HG02798 (cell line): ENCODE data around the gene LST1.

Experiments
- ATAC-seq: cut with Tn5 transposase; IDR thresholded peaks from one replicate; pipeline ENCODE4 v1.9.1; 2021; ENCODE audit warnings: mild to moderate bottlenecking; ENCODE audit not compliant: unreplicated experiment, poor library complexity

LST1 gene

DNA sequence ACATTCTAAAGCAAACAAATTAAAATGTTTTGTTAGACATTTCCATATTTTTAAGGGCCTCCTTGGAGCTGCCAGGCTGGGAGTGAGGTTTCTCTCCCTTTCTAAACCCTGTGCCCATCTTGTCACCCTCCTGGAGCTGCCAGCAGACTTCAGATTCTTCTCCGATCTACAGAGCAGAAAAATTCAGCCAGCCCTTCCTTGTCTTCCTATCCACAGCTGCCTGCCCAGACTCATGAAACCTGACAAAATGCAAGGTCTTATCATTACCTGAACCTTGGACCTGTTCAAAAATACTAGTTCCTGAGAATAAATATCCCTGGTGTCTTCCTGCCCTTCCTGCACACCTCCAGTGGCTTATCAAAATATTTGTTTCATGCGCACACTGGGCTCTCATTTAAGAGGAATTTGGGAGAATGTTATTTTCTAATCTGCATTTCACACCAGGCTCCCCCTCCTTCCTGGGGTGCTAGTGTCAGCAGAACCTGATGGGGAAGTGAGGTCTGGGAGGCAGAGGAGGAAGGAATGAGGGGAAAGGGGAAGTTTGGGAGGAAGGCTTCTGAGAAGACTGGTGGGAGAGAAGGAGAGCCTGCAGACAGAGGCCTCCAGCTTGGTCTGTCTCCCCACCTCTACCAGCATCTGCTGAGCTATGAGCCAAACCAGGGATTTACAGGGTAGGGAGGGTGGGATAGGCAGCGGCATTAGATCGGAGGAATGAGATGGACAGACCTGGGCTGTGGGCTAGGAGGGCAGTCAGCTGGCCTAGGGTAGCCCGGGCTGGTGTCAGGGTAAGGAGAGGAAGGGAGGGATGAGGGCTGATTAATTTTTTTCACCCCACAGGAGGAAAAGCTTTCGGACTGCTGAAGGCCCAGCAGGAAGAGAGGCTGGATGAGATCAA is 28.9 kb downstream of the LST1 start, which contains the start of gene AIF1:
Gene AIF1, plus strand, starts transcription at position 551 of the 895 bp plus-strand sequence. Its CDS starts 96 bp downstream, at position 647.
- ATAC-seq: no peak

- ATAC-seq: no peak
Measured at GRCh38 chr6:31615748-31616147, 29.7 kb downstream of the LST1 start.

DNA sequence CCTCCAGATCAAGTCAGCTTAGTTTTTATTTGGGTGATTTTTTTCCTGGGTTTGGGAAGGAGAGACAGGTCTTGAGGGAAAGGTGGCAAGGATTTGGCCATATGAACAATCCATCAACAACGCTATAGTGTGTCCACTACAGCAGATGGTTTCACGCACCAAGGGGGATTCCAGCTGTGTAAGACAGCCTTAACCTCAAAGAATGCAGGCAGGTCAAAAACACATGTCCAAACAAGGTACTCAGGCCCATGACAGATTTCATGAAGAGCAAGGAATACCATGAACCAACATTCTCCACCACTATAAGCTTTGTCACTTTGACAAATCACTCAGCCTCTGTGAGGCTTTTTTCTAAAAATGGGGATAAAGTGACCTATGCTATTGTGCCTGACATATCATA is 30.9 kb downstream of the LST1 start:
- no peak for ATAC-seq

DNA sequence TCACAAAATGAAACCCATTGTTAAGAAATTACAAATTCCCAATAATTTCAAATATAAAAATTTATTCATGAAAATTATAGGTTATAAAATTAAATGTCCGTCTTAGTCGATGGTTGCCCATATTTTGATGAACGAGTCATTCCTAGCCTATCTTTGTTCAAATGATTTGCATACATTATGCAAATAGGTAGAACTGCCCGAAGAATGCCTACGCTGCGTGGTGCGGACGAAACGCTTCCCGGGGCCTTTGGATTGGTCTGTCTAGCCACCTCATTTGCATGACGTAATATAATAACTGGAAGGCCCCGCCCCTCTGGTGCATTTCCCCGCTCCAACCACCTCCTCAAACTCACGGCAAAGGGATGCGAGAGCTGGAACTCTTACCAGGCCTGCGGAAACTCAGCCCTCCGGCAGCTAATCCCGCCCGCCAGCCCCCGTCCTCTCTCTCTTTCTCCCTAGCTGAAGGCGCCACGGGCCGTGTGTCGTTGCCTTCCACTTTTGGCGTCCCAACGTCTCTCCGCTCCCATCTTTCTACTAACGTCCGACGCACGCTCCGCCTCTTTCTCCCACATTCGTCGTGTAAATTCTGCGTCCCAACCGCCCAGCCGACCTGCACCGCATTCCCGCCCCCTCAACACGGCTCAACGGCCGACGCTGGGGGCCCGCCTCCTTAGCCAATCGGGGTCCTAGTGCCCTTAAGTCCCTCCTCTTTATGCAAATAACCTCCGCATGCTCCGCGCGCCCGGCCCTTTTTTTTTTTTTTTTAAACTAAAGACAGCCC is 33.9 kb downstream of the LST1 start:
- ATAC-seq: peak; percentile 86

DNA sequence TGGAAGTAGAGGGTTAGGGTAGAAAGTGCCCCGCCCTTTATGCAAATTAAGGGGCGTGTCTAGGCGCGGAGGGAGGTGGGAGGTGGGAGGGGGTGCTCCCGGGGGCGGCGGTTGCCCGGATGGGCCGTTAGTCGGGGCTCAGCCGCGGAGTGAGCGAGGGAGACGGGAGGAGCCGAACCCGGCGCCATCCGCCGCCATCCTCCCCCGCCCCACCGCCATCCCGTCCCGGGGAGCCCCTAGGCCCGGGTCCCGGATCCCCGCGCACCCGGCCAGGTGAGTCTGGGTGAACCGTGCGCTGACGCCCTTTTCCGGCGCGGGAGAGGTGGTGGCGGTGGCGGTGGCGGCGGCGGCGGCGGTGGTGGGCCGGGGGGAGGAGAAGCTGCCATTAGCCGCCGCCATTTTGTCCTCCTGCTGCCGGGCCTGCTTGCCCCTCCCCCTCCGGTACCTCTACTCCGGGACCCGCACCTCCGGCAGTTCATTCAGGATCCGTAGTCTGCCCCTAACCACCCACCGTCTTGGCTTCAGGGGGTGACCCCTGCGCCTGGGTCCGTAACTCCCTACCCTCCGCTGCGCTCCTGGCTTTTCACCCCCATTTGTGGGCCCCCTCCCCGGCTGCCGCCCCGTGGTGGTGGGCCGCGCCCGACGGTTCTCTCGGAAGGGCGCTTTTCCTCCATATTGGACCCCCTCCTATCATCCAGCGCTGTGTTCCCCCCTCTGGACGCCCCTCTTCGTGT is 34.7 kb downstream of the LST1 start, which contains the start of gene PRRC2A:
Gene PRRC2A, plus strand, starts transcription at position 130 of the 734 bp plus-strand sequence. CDS start 2,075 bp downstream, outside the sequence.
- ATAC-seq: peak; percentile 67

DNA sequence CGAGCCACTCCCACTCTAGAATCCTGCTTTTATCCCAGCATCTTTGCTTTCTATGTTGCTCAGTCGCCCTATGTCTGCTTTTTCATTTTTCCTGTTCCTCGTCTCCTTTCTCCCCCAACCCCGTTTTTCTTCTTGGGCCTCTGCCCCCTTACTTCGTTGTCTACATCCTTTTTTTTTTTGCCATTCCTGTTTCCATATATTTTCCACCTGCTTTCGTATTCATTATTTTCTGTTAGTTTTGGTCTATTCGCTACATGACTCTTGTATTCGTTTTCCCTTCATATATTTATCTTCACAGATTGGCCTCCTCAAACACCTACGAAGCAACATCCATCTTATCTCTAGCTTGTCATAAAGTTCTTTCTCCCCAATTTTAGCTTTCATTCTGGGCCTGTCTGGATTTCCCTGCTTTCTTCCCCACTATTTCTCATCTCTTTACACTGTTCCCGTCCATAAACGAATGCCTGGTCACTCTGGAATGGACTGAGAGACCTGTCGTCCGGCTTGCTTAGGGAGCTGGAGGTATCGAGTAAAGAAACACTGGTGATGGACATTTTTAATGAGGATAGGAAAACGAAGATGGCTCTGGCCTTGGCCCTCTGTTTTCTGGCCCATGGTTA is 35.4 kb downstream of the LST1 start:
- ATAC-seq: no peak

GRCh38 chr6:31621991-31622390 is 35.9 kb downstream of the LST1 start:
- ATAC-seq: no peak

GRCh38 chr6:31622684-31623091 is 36.6 kb downstream of the LST1 start:
- ATAC-seq: no peak

GRCh38 chr6:31624070-31624469 is 38.0 kb downstream of the LST1 start:
- ATAC-seq: no peak

- no peak for ATAC-seq
Measured at GRCh38 chr6:31626952-31627351, 40.9 kb downstream of the LST1 start.

DNA sequence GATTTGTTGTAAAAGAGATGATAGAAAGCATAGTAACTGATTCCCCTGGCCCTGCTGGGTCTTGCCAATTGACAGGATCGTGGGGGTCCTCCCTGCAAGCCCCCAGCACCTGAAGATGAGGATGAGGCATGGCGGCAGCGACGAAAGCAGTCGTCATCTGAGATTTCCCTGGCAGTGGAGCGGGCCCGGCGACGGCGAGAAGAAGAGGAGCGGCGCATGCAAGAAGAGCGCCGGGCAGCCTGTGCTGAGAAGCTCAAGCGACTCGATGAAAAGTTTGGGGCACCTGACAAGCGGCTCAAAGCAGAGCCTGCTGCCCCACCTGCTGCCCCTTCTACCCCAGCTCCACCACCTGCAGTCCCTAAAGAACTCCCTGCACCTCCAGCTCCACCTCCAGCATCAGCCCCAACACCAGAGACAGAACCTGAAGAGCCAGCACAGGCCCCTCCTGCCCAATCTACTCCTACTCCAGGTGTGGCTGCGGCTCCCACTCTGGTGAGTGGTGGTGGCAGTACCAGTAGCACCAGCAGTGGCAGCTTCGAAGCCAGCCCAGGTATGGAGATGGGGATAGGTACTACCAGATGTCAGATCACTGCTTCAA is 41.7 kb downstream of the LST1 start:
- ATAC-seq: no peak

DNA sequence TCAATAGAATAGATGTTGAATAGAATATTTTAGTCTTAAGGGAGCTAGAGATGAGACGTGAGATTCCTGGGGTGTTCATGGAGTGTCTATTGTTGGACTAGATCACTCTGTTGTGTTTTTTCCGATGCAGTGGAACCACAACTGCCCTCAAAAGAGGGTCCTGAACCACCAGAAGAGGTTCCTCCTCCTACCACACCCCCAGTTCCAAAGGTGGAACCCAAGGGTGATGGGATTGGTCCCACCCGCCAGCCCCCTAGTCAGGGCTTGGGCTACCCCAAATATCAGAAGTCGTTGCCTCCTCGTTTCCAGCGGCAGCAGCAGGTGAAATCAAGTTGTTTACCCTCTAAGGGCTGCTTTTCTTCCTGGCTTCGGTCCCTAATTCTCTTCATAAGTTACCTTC is 42.9 kb downstream of the LST1 start:
- no peak for ATAC-seq

GRCh38 chr6:31630177-31630934 is 44.3 kb downstream of the LST1 start:
- ATAC-seq: no peak

DNA sequence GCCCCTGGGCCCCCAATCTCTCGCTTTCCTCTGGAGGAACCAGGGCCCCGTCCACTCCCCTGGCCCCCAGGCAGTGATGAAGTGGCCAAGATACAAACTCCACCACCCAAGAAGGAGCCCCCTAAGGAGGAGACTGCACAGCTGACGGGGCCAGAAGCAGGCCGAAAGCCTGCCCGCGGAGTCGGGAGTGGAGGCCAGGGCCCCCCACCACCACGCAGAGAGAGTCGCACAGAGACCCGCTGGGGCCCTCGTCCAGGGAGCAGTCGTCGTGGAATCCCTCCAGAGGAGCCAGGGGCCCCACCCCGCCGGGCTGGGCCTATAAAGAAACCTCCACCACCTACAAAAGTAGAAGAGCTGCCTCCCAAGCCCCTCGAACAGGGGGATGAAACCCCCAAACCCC is 45.1 kb downstream of the LST1 start:
- no peak for ATAC-seq

GRCh38 chr6:31631681-31632278 is 45.7 kb downstream of the LST1 start:
- no peak for ATAC-seq

DNA sequence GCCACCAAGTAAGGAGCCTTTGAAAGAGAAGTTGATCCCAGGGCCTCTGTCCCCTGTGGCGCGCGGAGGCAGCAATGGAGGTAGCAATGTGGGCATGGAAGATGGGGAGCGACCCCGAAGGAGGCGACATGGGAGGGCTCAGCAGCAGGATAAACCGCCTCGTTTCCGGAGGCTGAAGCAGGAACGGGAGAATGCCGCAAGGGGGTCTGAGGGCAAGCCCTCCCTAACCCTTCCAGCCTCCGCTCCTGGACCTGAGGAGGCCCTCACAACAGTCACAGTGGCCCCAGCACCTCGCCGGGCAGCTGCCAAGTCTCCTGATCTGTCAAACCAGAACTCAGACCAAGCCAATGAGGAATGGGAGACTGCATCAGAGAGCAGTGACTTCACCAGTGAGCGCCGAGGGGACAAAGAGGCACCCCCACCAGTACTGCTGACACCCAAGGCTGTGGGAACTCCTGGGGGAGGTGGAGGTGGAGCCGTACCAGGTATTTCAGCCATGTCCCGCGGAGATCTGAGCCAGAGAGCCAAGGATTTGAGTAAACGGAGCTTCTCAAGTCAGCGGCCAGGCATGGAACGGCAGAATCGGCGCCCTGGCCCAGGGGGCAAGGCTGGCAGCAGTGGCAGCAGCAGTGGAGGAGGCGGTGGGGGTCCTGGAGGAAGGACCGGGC is 46.3 kb downstream of the LST1 start:
- no peak for ATAC-seq

DNA sequence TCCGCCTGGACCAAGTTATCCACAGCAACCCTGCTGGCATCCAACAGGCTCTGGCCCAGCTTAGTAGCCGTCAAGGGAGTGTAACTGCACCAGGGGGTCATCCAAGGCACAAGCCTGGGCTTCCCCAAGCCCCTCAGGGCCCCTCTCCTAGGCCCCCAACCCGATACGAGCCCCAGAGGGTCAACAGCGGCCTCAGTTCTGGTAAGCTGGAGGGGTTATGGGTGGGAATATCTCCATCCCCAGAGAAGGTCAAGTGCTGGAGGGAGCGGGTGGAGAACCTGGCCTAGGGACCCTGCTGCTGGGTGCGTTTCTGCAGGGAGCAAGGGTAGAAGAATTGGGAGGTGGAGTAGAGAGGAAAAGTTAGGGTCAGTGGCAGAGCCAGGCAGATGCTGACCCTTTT is 47.4 kb downstream of the LST1 start:
- no peak for ATAC-seq

DNA sequence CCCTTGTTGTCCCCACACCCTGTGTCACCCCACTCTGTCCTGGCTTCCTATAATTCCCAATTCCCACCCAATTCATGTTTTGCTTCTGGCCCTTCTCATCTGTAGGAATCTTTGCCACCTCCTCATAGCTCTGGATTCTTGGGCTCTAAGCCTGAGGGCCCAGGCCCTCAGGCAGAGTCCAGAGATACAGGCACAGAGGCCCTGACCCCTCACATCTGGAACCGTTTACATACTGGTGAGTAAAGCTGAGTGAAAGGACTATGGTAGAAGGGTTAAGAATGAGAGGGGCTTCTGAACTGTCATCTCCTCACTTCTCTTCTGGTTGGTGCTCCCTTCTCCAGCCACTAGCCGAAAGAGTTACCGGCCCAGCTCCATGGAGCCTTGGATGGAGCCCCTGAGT is 48.1 kb downstream of the LST1 start:
- no peak for ATAC-seq
